GM21360 (cell line): ENCODE results near the gene PPP6R2.
"Not testable (repeated sequence)": the region's sequence is repeated elsewhere in the genome, so short reads cannot be mapped to it uniquely, and the experiment has no call there.

Source experiments
- ATAC-seq: cut with Tn5 transposase; IDR thresholded peaks from one replicate; pipeline ENCODE4 v1.9.1; 2021; ENCODE audit warnings: mild to moderate bottlenecking, moderate library complexity; ENCODE audit not compliant: unreplicated experiment

Gene PPP6R2

DNA sequence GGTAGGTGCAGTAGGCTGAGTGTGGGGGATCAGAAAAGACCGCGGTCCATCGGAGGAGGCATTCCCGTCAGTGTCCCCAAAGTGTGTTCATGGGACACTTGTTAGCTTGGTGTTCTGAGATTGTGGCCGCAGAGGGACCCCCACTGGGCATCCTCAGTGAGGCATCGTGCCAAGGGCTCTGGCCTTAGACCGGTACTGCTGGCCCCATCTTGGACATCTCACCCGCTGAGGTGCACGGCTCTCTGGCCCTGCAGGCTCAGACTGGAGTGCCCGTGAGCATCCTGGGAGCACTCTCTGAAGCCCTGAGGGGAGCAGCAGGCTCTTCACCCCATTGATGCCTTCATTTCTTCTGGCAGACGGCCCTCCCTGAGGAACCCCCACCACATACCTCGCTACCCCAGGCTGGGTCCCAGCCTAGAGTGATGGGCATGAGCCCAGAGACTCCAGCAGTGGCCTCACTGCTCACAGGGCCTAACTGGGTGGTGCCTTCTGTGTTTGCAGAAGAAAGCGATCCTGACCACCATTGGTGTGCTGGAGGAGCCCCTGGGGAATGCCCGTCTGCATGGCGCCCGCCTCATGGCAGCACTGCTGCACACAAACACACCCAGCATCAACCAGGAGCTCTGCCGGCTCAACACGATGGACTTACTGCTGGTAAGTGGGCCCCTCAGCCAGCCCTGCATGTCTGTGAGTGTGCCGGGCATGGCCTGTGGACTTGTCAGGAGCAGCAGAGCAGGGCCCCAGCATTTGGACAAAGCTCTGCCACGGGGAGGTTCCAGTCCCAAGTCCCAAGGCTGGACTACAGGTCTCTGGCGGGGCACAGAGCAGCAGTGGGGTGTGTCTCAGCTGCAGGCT, 80.1 kb downstream of the PPP6R2 start:
- no peak for ATAC-seq

- ATAC-seq = no peak
Measured at GRCh38 chr22:50423956-50424355, 80.8 kb downstream of the PPP6R2 start.

DNA sequence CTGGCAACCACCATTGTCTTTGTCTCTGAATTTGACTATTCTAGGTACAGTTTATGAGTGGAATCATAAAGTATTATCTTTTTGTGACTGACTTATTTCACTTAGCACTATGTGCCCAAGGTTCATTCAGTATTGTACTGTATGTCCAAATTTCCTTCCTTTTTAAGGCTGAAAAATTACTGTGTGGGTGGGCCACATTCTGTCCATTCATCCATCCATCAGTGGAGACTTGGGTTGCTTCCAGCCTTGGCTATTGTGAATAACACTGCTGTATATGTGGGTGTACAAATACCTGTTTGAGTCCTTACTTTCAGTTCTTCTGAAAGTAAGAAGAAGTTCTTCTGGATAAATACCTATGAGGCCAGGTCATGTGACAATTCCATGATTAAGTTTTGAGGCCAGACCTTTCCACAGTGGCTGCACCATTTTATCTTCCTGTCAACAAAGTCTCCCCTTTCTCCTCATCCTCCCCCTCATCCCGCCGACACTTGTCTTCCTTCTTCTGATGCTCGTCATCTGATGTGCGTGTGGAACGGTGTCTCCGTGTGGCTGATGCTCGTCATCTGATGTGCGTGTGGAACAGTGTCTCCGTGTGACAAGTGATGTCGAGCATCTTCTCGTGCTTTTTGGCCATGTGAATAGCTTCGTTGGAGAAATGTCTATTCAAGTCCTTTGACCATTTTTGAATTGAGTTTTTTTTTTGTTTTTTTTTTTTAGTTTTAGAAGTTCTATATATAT, 82.2 kb downstream of the PPP6R2 start:
- ATAC-seq = no peak

DNA sequence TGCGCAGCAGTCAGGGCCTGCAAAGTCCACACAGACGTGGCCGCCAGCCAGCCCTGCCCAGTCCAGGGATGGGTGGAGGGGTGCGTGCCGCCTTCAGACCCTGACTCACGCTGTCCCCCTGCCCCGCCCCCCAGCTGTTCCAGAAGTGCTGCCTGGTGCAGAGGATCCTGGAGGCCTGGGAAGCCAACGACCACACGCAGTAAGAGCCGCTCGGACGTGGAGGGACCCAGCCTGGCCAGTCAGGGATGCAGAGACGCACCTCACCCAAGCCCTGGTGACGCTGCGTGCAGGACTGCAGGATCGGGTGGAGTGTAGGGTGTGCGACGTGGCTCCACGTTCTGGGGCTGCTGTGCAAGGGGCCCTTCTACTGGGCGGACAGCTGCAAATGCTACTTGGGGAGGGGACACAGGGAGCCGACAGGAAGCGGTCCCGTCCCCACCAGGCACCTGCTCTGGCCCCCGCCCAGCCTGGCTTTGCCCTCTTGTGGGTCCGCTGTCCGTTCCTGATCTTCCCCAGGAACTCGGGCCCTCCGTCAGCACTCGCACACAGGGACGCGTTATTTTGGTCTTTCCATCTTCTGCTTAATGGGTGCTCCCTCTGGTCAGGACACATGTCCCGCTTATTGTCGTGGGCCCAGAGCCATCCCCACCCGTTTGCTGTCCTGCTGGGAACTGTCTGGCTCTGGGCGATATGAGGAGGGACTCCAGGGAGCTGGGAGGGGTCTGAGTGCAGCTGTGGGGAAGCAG, 89.2 kb downstream of the PPP6R2 start:
- ATAC-seq = no peak

GRCh38 chr22:50432877-50433510, 89.9 kb downstream of the PPP6R2 start:
- not testable (repeated sequence) for ATAC-seq

DNA sequence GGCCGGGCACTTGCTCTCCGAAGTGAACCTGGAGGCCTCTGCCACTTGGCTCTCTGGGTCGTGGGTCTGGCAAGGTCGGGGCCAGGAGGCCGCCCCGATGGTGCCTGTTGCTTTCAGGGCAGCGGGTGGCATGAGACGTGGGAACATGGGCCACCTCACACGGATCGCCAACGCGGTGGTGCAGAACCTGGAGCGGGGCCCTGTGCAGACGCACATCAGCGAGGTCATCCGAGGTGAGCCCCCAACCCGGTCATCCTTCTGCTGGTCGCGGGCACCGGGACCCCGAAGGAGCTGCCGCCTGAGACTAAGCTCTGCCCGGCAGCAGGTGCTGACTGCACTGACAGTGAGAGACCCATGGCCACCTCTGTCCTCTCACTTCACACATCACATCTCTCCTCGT, 91.7 kb downstream of the PPP6R2 start:
- ATAC-seq = no peak

DNA sequence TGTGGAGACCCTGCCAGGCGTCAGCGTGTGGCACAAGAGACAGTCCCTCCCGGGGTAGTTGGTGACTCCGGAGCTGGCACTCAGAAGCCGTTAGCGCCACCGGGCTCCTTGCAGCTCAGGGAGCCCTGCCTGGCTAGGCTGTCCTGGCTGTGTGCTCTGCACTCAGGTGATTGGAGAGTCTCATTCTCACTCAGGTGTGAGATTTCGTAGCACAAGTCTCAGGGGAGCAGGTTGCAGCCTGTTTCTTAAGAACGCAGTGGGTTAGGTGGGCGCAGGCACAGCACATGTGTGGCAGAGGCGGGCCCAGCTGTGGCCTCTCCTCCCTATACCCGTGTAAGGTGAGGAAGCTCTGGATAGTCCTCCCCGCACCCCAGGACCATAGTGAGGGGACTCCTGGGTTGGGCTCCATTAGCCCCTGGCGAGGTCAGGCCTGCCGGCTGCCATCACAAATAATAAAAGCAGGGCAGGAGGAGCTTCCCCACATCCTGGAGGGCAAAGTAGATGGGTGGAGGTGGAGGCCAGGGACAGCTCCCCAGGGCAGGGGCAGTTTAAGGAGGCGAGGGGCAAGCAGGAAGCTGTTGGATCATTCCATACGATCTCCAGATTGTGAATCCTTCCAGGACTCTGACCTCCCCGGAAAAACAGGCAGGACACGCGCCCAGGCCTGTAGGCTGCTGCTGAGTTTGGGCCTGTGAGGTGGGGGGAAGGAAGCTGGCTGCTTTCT, 92.3 kb downstream of the PPP6R2 start:
- no peak for ATAC-seq

GRCh38 chr22:50436015-50436830, 93.1 kb downstream of the PPP6R2 start:
- ATAC-seq = no peak

GRCh38 chr22:50436841-50437341, 93.8 kb downstream of the PPP6R2 start:
- ATAC-seq = no peak

DNA sequence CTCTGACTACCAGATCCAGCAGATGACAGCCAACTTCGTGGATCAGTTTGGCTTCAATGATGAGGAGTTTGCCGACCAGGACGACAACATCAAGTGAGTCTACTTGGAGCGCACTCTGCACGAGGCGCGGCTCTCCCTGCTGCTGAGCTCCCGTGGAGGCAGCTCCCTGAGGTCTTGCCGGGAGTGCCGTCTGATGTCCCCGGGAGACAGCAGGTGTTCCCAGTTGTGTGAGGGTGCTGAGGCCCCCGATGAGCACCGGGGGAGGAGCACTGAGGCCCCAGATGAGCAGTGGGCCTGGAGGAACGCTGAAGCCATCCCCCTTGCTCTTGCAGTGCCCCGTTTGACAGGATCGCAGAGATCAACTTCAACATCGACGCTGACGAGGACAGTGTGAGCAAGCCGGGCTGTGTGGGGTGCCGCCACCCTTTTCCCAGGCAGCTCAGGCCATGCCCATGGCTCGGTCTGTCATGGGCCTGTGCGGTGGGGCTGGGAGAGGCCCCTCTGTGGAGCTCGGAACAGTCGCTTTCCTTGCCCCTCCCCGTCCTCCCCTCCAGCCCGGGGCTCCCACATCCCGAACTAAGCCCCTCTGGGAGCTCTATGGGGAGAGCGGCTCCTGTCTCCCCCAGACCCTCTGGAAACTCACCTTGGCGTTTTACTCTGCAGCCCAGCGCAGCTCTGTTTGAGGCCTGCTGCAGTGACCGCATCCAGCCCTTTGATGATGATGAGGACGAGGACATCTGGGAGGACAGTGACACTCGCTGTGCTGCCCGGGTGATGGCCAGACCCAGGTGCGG, 94.6 kb downstream of the PPP6R2 start:
- no peak for ATAC-seq

DNA sequence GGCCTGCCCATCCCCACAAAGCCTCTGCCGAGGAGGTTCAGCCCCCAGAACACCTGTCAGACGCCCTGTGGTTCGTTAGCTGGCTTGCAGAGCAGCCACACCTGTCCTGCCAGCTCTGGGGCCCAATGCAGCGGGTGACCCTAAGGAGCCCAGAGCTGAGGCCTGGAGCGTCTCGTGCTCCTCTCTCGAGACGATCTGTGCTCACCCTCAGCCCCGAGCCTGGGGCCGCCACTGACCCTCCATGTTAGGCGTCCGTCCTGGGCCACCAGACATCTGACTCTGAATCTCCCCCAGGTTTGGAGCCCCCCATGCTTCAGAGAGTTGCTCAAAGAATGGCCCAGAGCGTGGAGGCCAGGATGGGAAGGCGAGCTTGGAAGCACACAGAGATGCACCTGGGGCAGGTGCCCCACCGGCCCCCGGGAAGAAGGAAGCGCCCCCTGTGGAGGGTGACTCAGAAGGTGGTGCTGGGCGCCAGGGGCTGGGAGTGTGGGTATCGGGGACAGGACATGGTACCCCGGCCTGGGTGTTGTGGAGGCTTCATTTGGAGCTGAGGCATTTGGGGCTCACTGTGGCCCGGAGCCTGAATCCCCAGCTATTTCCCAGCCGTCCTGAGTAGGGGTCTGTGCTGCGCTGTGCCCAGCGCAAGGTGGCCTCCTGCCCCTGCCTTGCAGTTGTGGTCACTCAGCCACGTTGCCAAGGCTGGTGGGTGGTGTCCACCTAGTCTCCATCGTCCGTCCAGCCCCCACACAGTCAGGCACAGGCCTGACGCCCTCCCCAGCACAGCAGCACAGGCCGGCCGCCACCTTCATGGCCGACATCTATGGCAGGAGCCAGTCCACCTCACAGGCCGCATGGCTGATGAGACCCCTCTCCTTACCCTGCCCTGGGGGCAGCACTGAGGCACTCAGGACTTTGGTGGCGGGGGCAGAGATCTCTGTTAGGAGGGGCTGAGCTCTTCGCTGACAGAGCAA, 95.5 kb downstream of the PPP6R2 start:
- no peak for ATAC-seq

- no peak for ATAC-seq
Measured at GRCh38 chr22:50439314-50439870, 96.3 kb downstream of the PPP6R2 start.

DNA sequence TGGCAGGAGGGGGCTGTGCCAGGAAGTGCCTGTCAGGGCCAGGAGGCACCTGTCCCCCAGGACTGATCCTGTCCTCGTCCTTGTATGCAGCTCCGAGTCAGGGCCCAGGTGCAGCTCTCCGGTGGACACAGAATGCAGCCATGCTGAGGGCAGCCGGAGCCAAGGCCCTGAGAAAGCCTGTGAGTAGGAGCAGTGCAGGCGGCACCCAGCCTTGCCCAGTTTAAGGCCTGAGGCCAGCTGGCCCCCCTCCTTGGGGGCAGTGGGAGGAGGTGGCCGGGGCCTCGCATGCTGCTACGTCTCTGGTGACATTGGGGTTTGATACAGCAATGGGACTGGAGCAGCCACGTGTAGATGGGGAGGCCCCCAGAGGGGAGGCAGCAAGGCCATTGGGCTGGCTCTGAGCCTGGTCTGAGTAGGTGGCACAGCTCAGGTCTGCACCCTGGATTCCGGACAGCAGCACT, 96.8 kb downstream of the PPP6R2 start:
- no peak for ATAC-seq

- no peak for ATAC-seq
Measured at GRCh38 chr22:50440544-50441249, 97.6 kb downstream of the PPP6R2 start.

DNA sequence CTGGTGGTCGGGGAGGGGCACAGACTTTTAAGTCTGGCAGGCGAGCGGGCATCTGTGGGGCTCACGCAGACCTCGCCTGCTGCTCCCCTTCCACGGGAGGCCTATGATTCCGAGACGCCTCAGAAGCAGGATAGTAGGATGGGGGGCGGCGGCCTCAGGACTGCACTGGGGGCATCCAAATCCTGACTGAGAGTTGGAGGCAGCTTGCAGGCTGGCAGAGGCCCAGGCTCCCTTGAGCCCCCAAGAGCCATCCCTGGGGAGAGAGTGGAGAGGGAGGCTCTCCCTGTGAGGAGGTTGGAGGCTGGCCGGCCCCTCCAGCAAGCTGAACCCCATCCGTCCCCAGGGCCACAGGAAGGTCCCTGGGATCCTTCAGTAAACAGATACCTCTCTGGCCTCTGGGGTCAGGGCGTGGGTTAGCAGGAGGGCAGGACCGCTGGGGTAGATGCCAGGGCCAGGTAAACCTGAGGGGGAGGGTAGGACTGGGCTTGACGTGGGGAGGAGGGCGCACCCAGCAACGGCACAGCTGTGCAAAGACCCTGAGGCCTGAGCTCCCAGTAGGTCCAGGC, 98.4 kb downstream of the PPP6R2 start:
- no peak for ATAC-seq

- ATAC-seq = no peak
Measured at GRCh38 chr22:50443197-50443596, 100.1 kb downstream of the PPP6R2 start.
